SK-N-MC (cell line): Measurements from ENCODE around the gene RBPJ.

Experiments used
- DNase-seq: peaks from one replicate; pipeline ENCODE4 v3.0.0-alpha.2; 2011; ENCODE audit warnings: low read depth, low spot score
- H3K27ac ChIP-seq: fragments of 200-600 bp; sonication (generic); 2 replicates; pipeline ENCODE4 v1.5.1; 2016; ENCODE audit warnings: mixed run types
- H3K36me3 ChIP-seq: fragments of 200-600 bp; sonication (generic); 2 replicates; pipeline ENCODE4 v1.6.1; 2017; ENCODE audit warnings: antibody characterized with exemption, low read length, mixed read lengths; ENCODE audit not compliant: insufficient read depth
- H3K4me3 ChIP-seq: fragments of 200-600 bp; sonication (generic); 2 replicates; pipeline ENCODE4 v1.5.1; 2016
- H3K9ac ChIP-seq: fragments of 200-600 bp; sonication (generic); 2 replicates; pipeline ENCODE4 v1.8.0; 2017; ENCODE audit warnings: mixed run types, mixed read lengths; ENCODE audit not compliant: insufficient read length
- H3K9me3 ChIP-seq: fragments of 200-600 bp; sonication (generic); 2 replicates; pipeline ENCODE4 v1.6.1; 2017; ENCODE audit warnings: low read depth, mild to moderate bottlenecking, antibody characterized with exemption, low read length, moderate library complexity, mixed read lengths
- EZH2 ChIP-seq: fragments of 200-600 bp; sonication (generic); IDR thresholded peaks from one replicate; pipeline ENCODE4 v1.6.1; 2017; ENCODE audit warnings: antibody characterized with exemption
- FOXP2 ChIP-seq: optimal IDR thresholded peaks from 2 replicates; pipeline ENCODE3; 2011; ENCODE audit warnings: mild to moderate bottlenecking, moderate library complexity; ENCODE audit not compliant: insufficient read depth; ENCODE audit errors: extremely low read length, control extremely low read depth
- POLR2AphosphoS5 ChIP-seq: IDR thresholded peaks from 2 replicates; pipeline ENCODE4 v1.6.1; 2012; ENCODE audit warnings: mild to moderate bottlenecking, low read depth, low read length, borderline replicate concordance

RBPJ gene

GRCh38 chr4:26320538-26321372, at the start of gene RBPJ:
TSS of gene RBPJ (plus strand) at chr4:26321014. CDS start at chr4:26321029, 15 bp downstream.
- Histone ChIP-seq H3K4me3 (peak within 1 kb of the TSS; percentile 83), H3K9me3 (no peaks in the 10 kb centered on the region), H3K36me3 (no peaks in the 10 kb centered on the region), H3K27ac (peak within 1 kb of the TSS; percentile 87), H3K9ac (peak within 1 kb of the TSS; percentile 80)
- peak; percentile 77 for DNase-seq
- TF ChIP-seq POLR2AphosphoS5 = peak; percentile 38; the same call in 1 of the 2 replicates
- TF ChIP-seq EZH2 = no peak

- no peaks in the 10 kb centered on the region for H3K9me3 ChIP-seq
- no peak overlapping the region for H3K4me3 ChIP-seq
- no peaks in the 10 kb centered on the region for H3K36me3 ChIP-seq
- H3K27ac ChIP-seq = no peak overlapping the region
- no peak for TF ChIP-seq FOXP2
- no peak for TF ChIP-seq POLR2AphosphoS5
- TF ChIP-seq EZH2 = no peak
- no peak for DNase-seq
- no peak overlapping the region for H3K9ac ChIP-seq
These were observed 49.1 kb upstream of the RBPJ start for GRCh38 chr4:26271703-26272102.

GRCh38 chr4:26272654-26273615, 47.9 kb upstream of the RBPJ start:
- Histone ChIP-seq H3K9me3 (no peaks in the 10 kb centered on the region), H3K27ac (no peak overlapping the region), H3K4me3 (no peak overlapping the region), H3K36me3 (no peaks in the 10 kb centered on the region), H3K9ac (no peak overlapping the region)
- TF ChIP-seq POLR2AphosphoS5 (no peak), FOXP2 (no peak), EZH2 (no peak)
- no peak for DNase-seq

GRCh38 chr4:26273616-26273980, 47.2 kb upstream of the RBPJ start:
- no peak for DNase-seq
- no peak for TF ChIP-seq FOXP2
- H3K36me3 ChIP-seq = no peaks in the 10 kb centered on the region
- H3K9me3 ChIP-seq = no peaks in the 10 kb centered on the region
- H3K9ac ChIP-seq = no peak overlapping the region
- H3K4me3 ChIP-seq = no peak overlapping the region
- H3K27ac ChIP-seq = no peak overlapping the region

- Histone ChIP-seq H3K36me3 (no peaks in the 10 kb centered on the region), H3K4me3 (no peak overlapping the region), H3K9ac (no peak overlapping the region), H3K27ac (no peak overlapping the region), H3K9me3 (no peaks in the 10 kb centered on the region)
- TF ChIP-seq POLR2AphosphoS5 = no peak
- no peak for TF ChIP-seq EZH2
- no peak for DNase-seq
These were observed 45.5 kb upstream of the RBPJ start for GRCh38 chr4:26275281-26275680.

- H3K4me3 ChIP-seq = no peak overlapping the region
- no peak for DNase-seq
- TF ChIP-seq EZH2 (no peak), POLR2AphosphoS5 (no peak), FOXP2 (no peak)
These were observed 41.4 kb upstream of the RBPJ start for GRCh38 chr4:26279446-26279845.

GRCh38 chr4:26281881-26282280, 38.9 kb upstream of the RBPJ start:
- DNase-seq = no peak
- TF ChIP-seq EZH2 (no peak), FOXP2 (no peak), POLR2AphosphoS5 (no peak)
- Histone ChIP-seq H3K27ac (no peak overlapping the region), H3K9ac (no peak overlapping the region), H3K9me3 (no peaks in the 10 kb centered on the region), H3K36me3 (no peaks in the 10 kb centered on the region), H3K4me3 (no peak overlapping the region)

More at GRCh38 chr4:26279446-26279845, 41.4 kb upstream of the RBPJ start:
- Histone ChIP-seq H3K9ac (no peak overlapping the region), H3K27ac (no peak overlapping the region), H3K36me3 (no peaks in the 10 kb centered on the region), H3K9me3 (no peaks in the 10 kb centered on the region)

- H3K4me3 ChIP-seq = no peak overlapping the region
- no peak for DNase-seq
- no peak for TF ChIP-seq POLR2AphosphoS5
- TF ChIP-seq EZH2 = no peak
- no peak for TF ChIP-seq FOXP2
- no peaks in the 10 kb centered on the region for H3K9me3 ChIP-seq
- H3K36me3 ChIP-seq = no peaks in the 10 kb centered on the region
- no peak overlapping the region for H3K9ac ChIP-seq
- no peak overlapping the region for H3K27ac ChIP-seq
These were observed 36.3 kb upstream of the RBPJ start for GRCh38 chr4:26284536-26284935.
